IMR-90 (cell line): ENCODE measurements around the gene GCH1. TPM values are rescaled to one million over a fixed set of nuclear protein-coding genes. Genes with fewer than 3 reads are reported as not detected.

Experiments
- ATAC-seq: fragments of 200-7000 bp; cut with Tn5 transposase; 2 replicates; pipeline ENCODE4 v1.9.1; 2020; ENCODE audit warnings: low read depth, mild to moderate bottlenecking, moderate library complexity
- BruUV-seq: library from RNA; stranded (reverse); fragments of 400-500 nt; replicated peaks from 2 replicates; lab custom pipeline; 2021; lab: Mats Ljungman, UMichigan
- CTCF ChIA-PET: fragments of 300-600 bp; formaldehyde crosslinking; extraction: SDS; loops from one replicate; lab custom pipeline; 2021; ENCODE audit warnings: antibody characterized with exemption; lab: Yijun Ruan, JAX
- POLR2A ChIA-PET: fragments of 300-600 bp; sonication (Branson Sonifier 250); formaldehyde crosslinking; loops from one replicate; lab custom pipeline; 2022; ENCODE audit warnings: antibody characterized with exemption; ENCODE audit not compliant: unreplicated experiment; lab: Charles Lee
- DNase-seq: peaks from one replicate; pipeline ENCODE4 v3.0.0; 2013
- H2AFZ ChIP-seq: replicated peaks from 2 replicates; pipeline ENCODE3; 2013; ENCODE audit warnings: low read length, mild to moderate bottlenecking; ENCODE audit not compliant: poor library complexity
- H2AK5ac ChIP-seq: 2 replicates; pipeline ENCODE4 v1.6.1; 2013; ENCODE audit warnings: low read depth, low read length, inconsistent platforms
- H2AK9ac ChIP-seq: replicated peaks from 2 replicates; pipeline ENCODE3; 2013; ENCODE audit warnings: mild to moderate bottlenecking, low read depth, low read length, moderate library complexity; ENCODE audit not compliant: poor library complexity
- H2BK120ac ChIP-seq: 2 replicates; pipeline ENCODE4 v1.6.1; 2013; ENCODE audit warnings: low read depth, low read length, inconsistent platforms
- H2BK15ac ChIP-seq: 3 replicates; pipeline ENCODE4 v1.6.1; 2013; ENCODE audit warnings: low read depth, low read length, inconsistent platforms
- H2BK20ac ChIP-seq: 2 replicates; pipeline ENCODE4 v1.6.1; 2013; ENCODE audit warnings: low read depth, mild to moderate bottlenecking, inconsistent platforms, low read length, moderate library complexity
- H2BK5ac ChIP-seq: 2 replicates; pipeline ENCODE4 v1.6.1; 2013; ENCODE audit warnings: mild to moderate bottlenecking, low read depth, low read length, inconsistent platforms; ENCODE audit not compliant: poor library complexity, severe bottlenecking
- H3K14ac ChIP-seq: replicated peaks from 2 replicates; pipeline ENCODE4 v1.6.1; 2013; ENCODE audit warnings: low read depth, low read length, inconsistent platforms
- H3K18ac ChIP-seq: 2 replicates; pipeline ENCODE4 v1.6.1; 2013; ENCODE audit warnings: low read depth, low read length, control low read depth
- H3K23ac ChIP-seq: 2 replicates; pipeline ENCODE4 v1.6.1; 2013; ENCODE audit warnings: low read depth, low read length, inconsistent platforms
- H3K27ac ChIP-seq: 2 replicates; pipeline ENCODE4 v1.5.1; 2013; ENCODE audit warnings: mild to moderate bottlenecking, control low read depth, low read length; ENCODE audit not compliant: insufficient read depth
- H3K27me3 ChIP-seq: 2 replicates; pipeline ENCODE4 v1.6.1; 2013; ENCODE audit warnings: low read length; ENCODE audit not compliant: control insufficient read depth, insufficient read depth
- H3K36me3 ChIP-seq: 2 replicates; pipeline ENCODE4 v1.6.1; 2013; ENCODE audit warnings: low read length, mixed read lengths; ENCODE audit not compliant: control insufficient read depth, insufficient read depth
- H3K4ac ChIP-seq: 2 replicates; pipeline ENCODE4 v1.6.1; 2013; ENCODE audit warnings: low read depth, low read length, inconsistent platforms
- H3K4me1 ChIP-seq: 2 replicates; pipeline ENCODE4 v1.6.1; 2013; ENCODE audit warnings: low read length, mixed read lengths; ENCODE audit not compliant: control insufficient read depth, insufficient read depth
- H3K4me2 ChIP-seq: 2 replicates; pipeline ENCODE4 v1.6.1; 2013; ENCODE audit warnings: low read depth, mild to moderate bottlenecking, control low read depth, low read length, moderate library complexity
- H3K4me3 ChIP-seq: 2 replicates; pipeline ENCODE4 v1.5.1; 2013; ENCODE audit warnings: low read depth, mild to moderate bottlenecking, control low read depth, low read length, moderate library complexity; ENCODE audit not compliant: insufficient read depth
- H3K56ac ChIP-seq: 2 replicates; pipeline ENCODE4 v1.6.1; 2013; ENCODE audit warnings: low read length, inconsistent platforms; ENCODE audit not compliant: insufficient read depth; ENCODE audit errors: extremely low read depth
- H3K79me1 ChIP-seq, 2 experiments: 2 replicates each; pipeline ENCODE4 v1.6.1; 2013; ENCODE audit warnings: low read length in 2 of 2, inconsistent platforms in 1 of 2, low read depth in 1 of 2
- H3K9ac ChIP-seq: 2 replicates; pipeline ENCODE4 v1.6.1; 2013; ENCODE audit warnings: low read depth, low read length, control low read depth
- H3K9me1 ChIP-seq: 2 replicates; pipeline ENCODE4 v1.6.1; 2013; ENCODE audit warnings: low read length, inconsistent platforms; ENCODE audit not compliant: insufficient read depth
- H3K9me3 ChIP-seq: 2 replicates; pipeline ENCODE4 v1.6.1; 2013; ENCODE audit warnings: low read length; ENCODE audit not compliant: control insufficient read depth, insufficient read depth
- H4K20me1 ChIP-seq: 2 replicates; pipeline ENCODE4 v1.6.1; 2013; ENCODE audit warnings: low read length, inconsistent platforms; ENCODE audit not compliant: insufficient read depth
- H4K5ac ChIP-seq: 2 replicates; pipeline ENCODE4 v1.6.1; 2013; ENCODE audit warnings: mild to moderate bottlenecking, low read depth, low read length, control low read depth
- H4K8ac ChIP-seq, 2 experiments: 2 replicates each; pipeline ENCODE4 v1.6.1; 2013; ENCODE audit warnings: low read depth in 2 of 2, low read length in 2 of 2, control low read depth in 1 of 2, inconsistent platforms in 1 of 2
- H4K91ac ChIP-seq: 2 replicates; pipeline ENCODE4 v1.6.1; 2013; ENCODE audit warnings: low read depth, low read length, inconsistent platforms; ENCODE audit not compliant: insufficient read depth
- CEBPB ChIP-seq: IDR thresholded peaks from 2 replicates; pipeline ENCODE4 v1.6.1; 2012; ENCODE audit warnings: low read depth, low read length, improper control_type of control experiment
- MXI1 ChIP-seq: IDR thresholded peaks from 2 replicates; pipeline ENCODE4 v1.6.1; 2012; ENCODE audit warnings: low read depth, mild to moderate bottlenecking, low read length, moderate library complexity, borderline replicate concordance
- NFE2L2 ChIP-seq: fragments of 150-350 bp; IDR thresholded peaks from 2 replicates; pipeline ENCODE4 v1.6.1; 2016; ENCODE audit warnings: low read depth, mild to moderate bottlenecking, low read length
- WGBS, 2 experiments: methylation state at CpG; one replicate each; pipeline versions ENCODE4 v1.1.5 to v1.1.7; 2013; ENCODE audit warnings: missing lambda C conversion rate in 2 of 2; ENCODE audit not compliant: insufficient read length in 1 of 2; ENCODE audit errors: extremely low coverage in 2 of 2; 5-methylcytosine and 5-hydroxymethylcytosine counted together
- dilution Hi-C: fragments of 300-500 bp; cut with HindIII; formaldehyde crosslinking; loops from one replicate; pipeline ENCODE4 v1.14.3; 2018; ENCODE audit warnings: low sequenced_read_pairs; ENCODE audit not compliant: unreplicated experiment
- in situ Hi-C: fragments of 300-500 bp; cut with MboI; formaldehyde crosslinking; loops from 3 replicates; pipeline ENCODE4 v1.14.3; 2019; ENCODE audit warnings: low sequenced_read_pairs, inconsistent platforms, mixed read lengths
- intact Hi-C: fragments of 100-400 bp; cut with micrococcal nuclease; formaldehyde crosslinking; loops from 2 replicates; pipeline ENCODE4 v1.10.0; 2022
- polyA plus RNA-seq, 3 experiments: library from polyadenylated mRNA; depleted of rRNA; stranded (reverse); fragments of >200 nt; gene quantifications; 2 replicates each; pipeline ENCODE4 v1.2.3, GENCODE V29; 2012; ENCODE audit warnings: low replicate concordance in 1 of 3
- total RNA-seq: library from RNA; depleted of rRNA; stranded (reverse); fragments of >200 nt; gene quantifications from 2 replicates; pipeline ENCODE4 v1.2.3, GENCODE V29; 2012

GCH1 gene
- total and polyA plus RNA-seq, 2 of the 4 experiments (the other 2 are of a cell fraction) = 0.54 to 0.74 TPM

DNA sequence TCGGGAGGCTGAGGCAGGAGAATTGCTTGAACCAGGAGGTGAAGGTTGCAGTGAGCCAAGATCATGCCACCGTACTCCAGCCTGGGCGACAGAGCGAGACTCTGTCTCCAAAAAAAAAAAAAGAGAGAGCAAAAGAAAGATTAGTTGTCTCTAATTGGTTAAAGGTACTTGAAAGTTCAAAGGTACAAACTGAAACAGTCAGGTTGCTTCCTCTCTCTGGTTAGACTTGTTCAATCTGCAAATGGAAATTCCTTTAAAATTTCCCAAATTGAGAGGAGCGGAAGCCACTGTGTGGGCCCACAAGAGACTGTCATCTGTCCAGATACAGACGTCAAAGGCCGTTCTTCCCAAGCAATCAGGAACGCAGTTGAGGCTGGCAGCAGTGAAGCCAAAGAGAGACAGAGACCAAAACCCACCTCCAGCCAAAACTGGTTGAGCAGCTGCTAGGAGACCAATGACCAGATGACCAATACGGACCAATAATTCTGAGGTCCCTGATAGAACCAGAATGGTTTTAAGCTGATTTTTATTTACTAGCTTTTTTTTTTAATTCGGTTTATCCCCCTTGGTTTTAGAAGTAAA is 63.6 kb downstream of the GCH1 start:
- dilution Hi-C loops = no loop called here
- ChIA-PET CTCF (no interaction called here), POLR2A (no interaction called here)
- Histone ChIP-seq H4K91ac (no peak overlapping the region), H2BK15ac (no peak overlapping the region), H3K27me3 (peaks cover 10% of the 10 kb centered on the region), H4K20me1 (no peaks in the 10 kb centered on the region), H2AK5ac (no peak overlapping the region), H2BK20ac (no peak overlapping the region), H3K4ac (no peak overlapping the region), H3K9me3 (no peaks in the 10 kb centered on the region), H3K18ac (no peak overlapping the region), H3K36me3 (no peaks in the 10 kb centered on the region), H3K9me1 (no peaks in the 10 kb centered on the region), H3K79me1 (no peaks in the 10 kb centered on the region), H3K56ac (no peak overlapping the region), H2AFZ (no peak overlapping the region), H3K23ac (no peak overlapping the region), H4K8ac (no peak overlapping the region), H3K9ac (no peak overlapping the region), H3K14ac (no peak overlapping the region), H2AK9ac (no peak overlapping the region), H3K4me1 (peaks cover 2% of the 10 kb centered on the region; the same call in 1 of the 2 replicates), H3K27ac (no peak overlapping the region), H3K4me3 (no peak overlapping the region), H2BK5ac (no peak overlapping the region), H3K4me2 (no peak overlapping the region), H4K5ac (no peak overlapping the region), H2BK120ac (no peak overlapping the region)
- intact Hi-C loops = no loop called here
- no TSS peak for BruUV-seq
- DNase-seq (no peak), ATAC-seq (no peak)
- in situ Hi-C loops = no loop called here
- WGBS, 2 experiments = 100% methylated on average over 3 of the region's 10 CpGs; no CpG with 5 or more reads in 1 of the 2 experiments
- no peak for TF ChIP-seq MXI1
- no peak for TF ChIP-seq CEBPB
- TF ChIP-seq NFE2L2 = no peak
